ENCODE measurements around the gene MTRR. TPM values are rescaled to one million over a fixed set of nuclear protein-coding genes. Genes with fewer than 3 reads are reported as not detected.

The MTRR gene
- total and polyA plus RNA-seq, 2 of the 4 experiments (the other 2 are of a cell fraction): 33.2 to 33.5 TPM

DNA sequence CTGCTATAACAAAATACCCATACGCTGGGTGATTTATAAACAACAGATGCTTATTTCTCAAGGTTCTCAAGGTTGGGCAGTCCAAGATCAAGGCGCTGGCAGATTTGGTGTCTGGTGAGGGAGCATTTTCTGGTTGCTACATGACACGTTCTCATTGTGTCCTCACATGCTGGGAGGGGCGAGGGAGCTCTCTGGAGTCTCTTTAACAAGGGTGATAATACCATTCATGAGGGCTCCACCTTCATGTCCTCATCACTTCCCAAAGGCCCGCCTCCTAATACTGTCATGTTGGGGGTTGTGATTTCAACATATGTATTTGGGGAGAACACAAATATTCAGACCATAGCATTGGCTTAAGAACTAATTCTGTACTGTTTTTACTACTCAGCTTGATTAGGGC lies 22.6 kb upstream of the MTRR start:
- no peak overlapping the region for H3K27ac ChIP-seq (ENCODE audit: insufficient read depth, low read length)
- ATAC-seq (ENCODE audit: low read depth) (no peak), DNase-seq (no peak)
- H2BK15ac ChIP-seq (ENCODE audit: low read depth, low read length): no peak overlapping the region
- no peak overlapping the region for H4K91ac ChIP-seq (ENCODE audit: insufficient read depth, low read depth, low read length)
- no peak overlapping the region for H2AK9ac ChIP-seq (replicated peaks; ENCODE audit: low read depth, low read length, poor library complexity)
- no peak overlapping the region for H2BK20ac ChIP-seq (ENCODE audit: low read depth, low read length)
- intact Hi-C loops (cut with micrococcal nuclease): no loop called here
- WGBS, 2 experiments (ENCODE audit: extremely low coverage in 2 of 2, insufficient read length in 1 of 2): no CpG with 5 or more reads among the region's 5 CpGs
- H3K4me1 ChIP-seq (ENCODE audit: control insufficient read depth, insufficient read depth, low read length): no peaks in the 10 kb centered on the region
- no peaks in the 10 kb centered on the region for H4K20me1 ChIP-seq (ENCODE audit: insufficient read depth, low read length)
- no peak overlapping the region for H3K4ac ChIP-seq (ENCODE audit: low read depth, low read length)
- BruUV-seq (replicated peaks): no TSS peak
- no peak overlapping the region for H3K23ac ChIP-seq (ENCODE audit: low read depth, low read length)
- H3K9me3 ChIP-seq (ENCODE audit: control insufficient read depth, insufficient read depth, low read length): peaks cover 2% of the 10 kb centered on the region; the same call in 1 of the 2 replicates
- no peak overlapping the region for H3K9ac ChIP-seq (ENCODE audit: low read depth, low read length)
- no peak overlapping the region for H3K14ac ChIP-seq (replicated peaks; ENCODE audit: low read depth, low read length)
- TF ChIP-seq, protein P1, sequence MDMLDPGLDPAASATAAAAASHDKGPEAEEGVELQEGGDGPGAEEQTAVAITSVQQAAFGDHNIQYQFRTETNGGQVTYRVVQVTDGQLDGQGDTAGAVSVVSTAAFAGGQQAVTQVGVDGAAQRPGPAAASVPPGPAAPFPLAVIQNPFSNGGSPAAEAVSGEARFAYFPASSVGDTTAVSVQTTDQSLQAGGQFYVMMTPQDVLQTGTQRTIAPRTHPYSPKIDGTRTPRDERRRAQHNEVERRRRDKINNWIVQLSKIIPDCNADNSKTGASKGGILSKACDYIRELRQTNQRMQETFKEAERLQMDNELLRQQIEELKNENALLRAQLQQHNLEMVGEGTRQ (IDR thresholded peaks at IDR 0.05; ENCODE audit: low read depth, low read length): no peak
- TF ChIP-seq, protein P2, sequence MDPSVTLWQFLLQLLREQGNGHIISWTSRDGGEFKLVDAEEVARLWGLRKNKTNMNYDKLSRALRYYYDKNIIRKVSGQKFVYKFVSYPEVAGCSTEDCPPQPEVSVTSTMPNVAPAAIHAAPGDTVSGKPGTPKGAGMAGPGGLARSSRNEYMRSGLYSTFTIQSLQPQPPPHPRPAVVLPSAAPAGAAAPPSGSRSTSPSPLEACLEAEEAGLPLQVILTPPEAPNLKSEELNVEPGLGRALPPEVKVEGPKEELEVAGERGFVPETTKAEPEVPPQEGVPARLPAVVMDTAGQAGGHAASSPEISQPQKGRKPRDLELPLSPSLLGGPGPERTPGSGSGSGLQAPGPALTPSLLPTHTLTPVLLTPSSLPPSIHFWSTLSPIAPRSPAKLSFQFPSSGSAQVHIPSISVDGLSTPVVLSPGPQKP (IDR thresholded peaks at IDR 0.05; ENCODE audit: borderline replicate concordance, low read depth, low read length): no peak
- TF ChIP-seq, protein P3, sequence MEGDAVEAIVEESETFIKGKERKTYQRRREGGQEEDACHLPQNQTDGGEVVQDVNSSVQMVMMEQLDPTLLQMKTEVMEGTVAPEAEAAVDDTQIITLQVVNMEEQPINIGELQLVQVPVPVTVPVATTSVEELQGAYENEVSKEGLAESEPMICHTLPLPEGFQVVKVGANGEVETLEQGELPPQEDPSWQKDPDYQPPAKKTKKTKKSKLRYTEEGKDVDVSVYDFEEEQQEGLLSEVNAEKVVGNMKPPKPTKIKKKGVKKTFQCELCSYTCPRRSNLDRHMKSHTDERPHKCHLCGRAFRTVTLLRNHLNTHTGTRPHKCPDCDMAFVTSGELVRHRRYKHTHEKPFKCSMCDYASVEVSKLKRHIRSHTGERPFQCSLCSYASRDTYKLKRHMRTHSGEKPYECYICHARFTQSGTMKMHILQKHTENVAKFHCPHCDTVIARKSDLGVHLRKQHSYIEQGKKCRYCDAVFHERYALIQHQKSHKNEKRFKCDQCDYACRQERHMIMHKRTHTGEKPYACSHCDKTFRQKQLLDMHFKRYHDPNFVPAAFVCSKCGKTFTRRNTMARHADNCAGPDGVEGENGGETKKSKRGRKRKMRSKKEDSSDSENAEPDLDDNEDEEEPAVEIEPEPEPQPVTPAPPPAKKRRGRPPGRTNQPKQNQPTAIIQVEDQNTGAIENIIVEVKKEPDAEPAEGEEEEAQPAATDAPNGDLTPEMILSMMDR (conservative IDR thresholded peaks at IDR 0.05; ENCODE audit: low read depth, low read length): no peak
- TF ChIP-seq MAFK (IDR thresholded peaks at IDR 0.05; ENCODE audit: low read depth, low read length): no peak
- in situ Hi-C loops (cut with MboI; ENCODE audit: low sequenced_read_pairs): no loop called here
- ChIA-PET POLR2A (ENCODE audit: unreplicated experiment) (no interaction called here), CTCF (no interaction called here)
- dilution Hi-C loops (cut with HindIII; ENCODE audit: low sequenced_read_pairs, unreplicated experiment): no loop called here
- H2AFZ ChIP-seq (replicated peaks; ENCODE audit: low read length, poor library complexity): no peak overlapping the region
- peaks cover 33% of the 10 kb centered on the region for H3K27me3 ChIP-seq (ENCODE audit: control insufficient read depth, insufficient read depth, low read length)
- H2BK120ac ChIP-seq (ENCODE audit: low read depth, low read length): no peak overlapping the region
- no peaks in the 10 kb centered on the region for H3K79me1 ChIP-seq (ENCODE audit: low read depth in 1 of 2, low read length in 2 of 2)
- no peaks in the 10 kb centered on the region for H3K9me1 ChIP-seq (ENCODE audit: insufficient read depth, low read length)
- H3K36me3 ChIP-seq (ENCODE audit: control insufficient read depth, insufficient read depth, low read length): no peaks in the 10 kb centered on the region
- no peak overlapping the region for H3K4me3 ChIP-seq (ENCODE audit: insufficient read depth, low read depth, low read length)
- H3K4me2 ChIP-seq (ENCODE audit: low read depth, low read length): no peak overlapping the region
- H3K56ac ChIP-seq (ENCODE audit: extremely low read depth, insufficient read depth, low read length): no peak overlapping the region
- no peak overlapping the region for H4K8ac ChIP-seq (ENCODE audit: low read depth in 2 of 2, low read length in 2 of 2)
- no peak overlapping the region for H2AK5ac ChIP-seq (ENCODE audit: low read depth, low read length)
- H2BK5ac ChIP-seq (ENCODE audit: low read depth, low read length, poor library complexity, severe bottlenecking): no peak overlapping the region
- H4K5ac ChIP-seq (ENCODE audit: low read depth, low read length): no peak overlapping the region
- H3K18ac ChIP-seq (ENCODE audit: low read depth, low read length): no peak overlapping the region
